CD4-positive, alpha-beta T cell treated with Interleukin-12 subunit alpha and Interleukin-12 subunit beta, for 1 hour (primary cell): Measurements from ENCODE around the gene DCP1A.
"Not testable (repeated sequence)": the region's sequence is repeated elsewhere in the genome, so short reads cannot be mapped to it uniquely, and the experiment has no call there.

ENCODE experiments used
- DNase-seq: peaks from one replicate; pipeline ENCODE4 v3.0.0-alpha.2; 2020

The DCP1A gene

DNA sequence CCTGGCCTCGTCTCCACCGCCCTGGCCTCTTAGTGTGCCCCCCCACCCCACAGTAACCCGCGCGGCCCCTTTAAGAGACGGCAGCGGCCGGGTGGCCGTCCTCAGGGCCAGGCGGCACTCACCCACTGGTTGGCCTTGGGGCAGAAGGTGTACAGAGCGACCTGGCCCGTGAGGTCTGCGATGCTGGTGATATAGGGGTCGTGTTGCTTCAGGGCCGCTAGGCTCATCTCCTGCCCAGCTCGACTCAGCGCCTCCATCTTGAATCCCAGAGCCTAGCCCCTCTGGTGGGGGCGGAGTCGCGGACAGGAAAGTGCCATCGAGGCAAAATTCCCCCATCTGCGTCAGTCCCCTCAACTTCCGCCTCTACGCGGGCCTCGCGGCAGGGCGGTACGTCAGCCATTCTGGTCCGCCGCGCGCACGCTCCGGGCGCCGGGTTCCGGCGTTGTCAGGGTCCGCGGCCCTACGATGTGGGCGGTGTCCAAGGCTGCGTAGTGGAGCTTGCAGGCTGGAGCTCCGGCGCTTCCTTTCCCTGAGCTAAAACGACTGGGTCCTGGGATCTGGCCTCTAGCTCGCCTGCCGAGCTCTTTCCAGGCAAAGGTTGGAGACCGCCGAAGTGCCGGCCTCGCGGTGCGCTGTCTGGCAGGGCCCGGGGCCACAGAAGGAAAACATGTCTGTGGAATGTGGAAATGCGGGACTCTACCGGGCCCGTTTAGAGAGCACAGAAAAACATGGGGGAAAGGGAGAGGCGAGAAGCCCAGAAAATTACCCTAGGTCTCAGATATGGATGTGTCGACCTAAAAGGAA, at the start of gene DCP1A:
TSS of gene DCP1A (minus strand) at position 283 of the 804 bp plus-strand sequence. CDS start at position 257, 26 bp downstream.
- peak; percentile 96 for DNase-seq

DNA sequence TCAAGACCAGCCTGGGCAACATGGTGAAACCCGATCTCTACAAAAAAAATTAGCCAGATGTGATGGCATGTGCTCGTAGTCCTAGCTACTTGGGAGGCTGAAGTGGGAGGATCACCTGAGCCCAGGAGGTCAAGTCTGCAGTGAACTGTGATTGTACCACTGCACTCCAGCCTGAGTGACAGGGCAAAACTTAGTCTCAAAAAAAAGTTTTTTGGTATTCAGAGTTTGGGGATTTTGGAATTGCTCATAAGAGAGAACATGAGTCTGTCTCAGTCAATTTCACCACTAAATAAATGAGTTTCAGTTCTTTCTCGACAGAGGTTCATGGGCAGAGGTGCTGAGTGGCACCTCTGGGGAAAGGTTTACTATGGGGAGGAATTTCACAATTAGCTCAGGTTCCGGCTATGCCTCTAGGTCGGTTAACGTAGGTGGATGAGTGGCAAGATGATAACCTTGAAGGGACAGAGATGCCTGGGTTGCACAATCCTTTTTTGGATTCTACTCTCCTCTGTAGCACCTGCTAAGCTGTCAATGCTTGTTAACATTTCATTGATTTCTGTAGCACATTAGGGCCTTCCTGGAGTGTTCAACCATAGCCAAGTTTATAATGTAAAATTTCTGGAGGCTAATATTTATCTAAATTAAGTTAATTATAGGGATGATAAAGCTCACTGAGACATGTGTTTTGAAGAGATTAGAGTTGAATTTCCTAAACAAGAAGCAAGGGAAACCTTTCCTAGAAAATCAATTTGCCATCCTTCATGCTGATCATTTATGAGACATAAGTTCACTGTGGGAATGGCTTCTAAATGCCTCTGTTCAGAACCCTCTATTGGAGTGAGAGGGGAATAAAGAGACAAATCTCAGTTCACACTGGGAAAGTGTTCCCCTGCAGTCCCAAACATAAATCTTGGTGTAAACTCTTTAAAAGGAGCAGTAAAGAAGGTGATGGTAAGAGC, 37.4 kb upstream of the DCP1A start:
- no peak for DNase-seq

DNA sequence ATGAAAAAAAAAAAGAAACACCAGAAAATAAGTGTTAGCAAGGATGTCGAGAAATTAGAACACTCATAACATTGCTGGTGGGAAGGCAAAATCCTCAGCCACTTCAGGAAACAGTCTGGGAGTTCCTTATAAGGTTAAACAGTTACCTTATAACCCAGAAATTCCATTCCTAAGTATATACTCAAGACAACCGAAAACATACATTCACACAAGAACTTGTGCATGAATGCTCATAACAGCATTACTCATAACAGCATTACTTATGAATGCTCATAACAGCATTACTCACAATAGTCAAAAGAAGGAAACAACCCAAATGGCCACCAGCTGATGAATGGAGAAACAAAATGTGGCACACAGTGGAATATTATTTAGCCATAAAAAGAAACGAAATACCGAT, 34.8 kb upstream of the DCP1A start:
- no peak for DNase-seq

DNA sequence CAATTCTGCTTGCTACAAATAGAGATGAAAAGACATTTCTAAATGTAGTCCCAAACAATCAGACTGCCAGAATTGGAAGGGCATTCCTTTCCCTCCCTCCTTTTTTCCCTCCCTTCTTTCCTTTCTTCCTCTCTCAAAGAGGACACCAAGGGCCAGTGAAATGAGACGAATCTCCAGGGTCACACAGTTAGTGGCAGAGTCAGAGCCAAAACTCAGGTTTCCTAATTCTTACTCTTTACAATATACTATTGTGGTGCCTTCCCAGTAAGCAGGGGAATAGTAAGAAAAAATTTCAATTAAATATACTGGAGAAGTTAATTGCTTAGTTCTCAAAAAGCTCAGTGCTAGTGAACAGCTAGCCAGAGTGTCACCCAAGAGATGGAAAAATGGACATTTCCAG, 33.0 kb upstream of the DCP1A start:
- DNase-seq = no peak

DNA sequence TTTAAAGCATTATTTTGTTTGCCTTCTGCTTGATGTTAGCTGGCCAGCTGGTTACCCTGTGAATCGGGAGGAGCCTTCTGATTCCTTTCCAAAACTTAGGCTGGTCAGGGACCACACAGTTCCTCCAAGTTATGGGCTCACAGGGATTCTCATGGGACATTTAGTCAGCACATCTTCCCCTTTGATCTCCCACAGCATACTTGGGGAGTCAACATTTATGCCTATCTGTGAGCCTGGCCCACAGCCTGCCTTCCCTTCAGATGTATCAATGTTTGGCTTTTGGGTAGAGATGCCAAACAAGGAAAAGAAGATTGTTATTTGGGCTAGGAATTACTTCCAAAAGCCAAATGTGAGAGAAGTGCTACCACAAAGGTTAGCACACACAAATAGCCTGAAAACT, 32.6 kb upstream of the DCP1A start:
- DNase-seq = no peak

DNA sequence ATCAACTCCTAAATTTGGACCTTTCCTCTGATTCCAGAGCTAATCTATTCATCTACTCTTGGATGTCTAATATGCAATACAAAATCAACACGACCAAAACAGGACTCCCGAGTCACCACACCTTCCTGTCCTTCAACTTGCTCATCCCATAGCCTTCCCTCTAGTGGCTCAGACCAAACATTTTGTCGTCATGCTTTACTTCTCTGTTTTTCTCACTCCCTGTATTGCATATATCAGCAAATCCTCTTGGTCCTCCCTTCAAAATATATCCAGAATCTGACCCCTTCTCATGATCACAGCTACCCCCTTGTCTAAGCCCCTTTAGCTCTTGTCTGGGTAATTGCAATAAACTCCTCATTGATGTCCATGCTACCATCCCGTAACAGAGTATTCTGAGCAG, 30.5 kb upstream of the DCP1A start:
- no peak for DNase-seq

DNA sequence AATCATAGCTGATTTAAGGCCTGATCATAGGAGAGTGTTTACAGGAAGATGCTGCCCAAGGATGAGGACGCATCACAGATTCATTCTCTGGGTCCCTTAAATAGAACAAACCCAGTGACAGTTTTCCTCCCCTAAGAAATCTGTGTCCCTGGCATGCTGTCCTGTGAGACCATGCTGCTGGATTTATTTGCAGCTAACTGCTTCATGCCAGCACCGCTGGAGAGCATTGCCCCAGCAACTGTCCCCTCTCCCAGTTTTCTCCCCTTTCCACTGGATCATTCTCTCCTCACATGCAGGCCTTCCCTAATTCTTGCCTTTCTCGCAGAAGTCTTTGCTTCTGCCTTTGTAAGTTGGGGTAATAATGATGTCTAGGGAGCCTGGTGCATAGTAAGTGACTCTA, 29.3 kb upstream of the DCP1A start:
- DNase-seq = no peak

DNA sequence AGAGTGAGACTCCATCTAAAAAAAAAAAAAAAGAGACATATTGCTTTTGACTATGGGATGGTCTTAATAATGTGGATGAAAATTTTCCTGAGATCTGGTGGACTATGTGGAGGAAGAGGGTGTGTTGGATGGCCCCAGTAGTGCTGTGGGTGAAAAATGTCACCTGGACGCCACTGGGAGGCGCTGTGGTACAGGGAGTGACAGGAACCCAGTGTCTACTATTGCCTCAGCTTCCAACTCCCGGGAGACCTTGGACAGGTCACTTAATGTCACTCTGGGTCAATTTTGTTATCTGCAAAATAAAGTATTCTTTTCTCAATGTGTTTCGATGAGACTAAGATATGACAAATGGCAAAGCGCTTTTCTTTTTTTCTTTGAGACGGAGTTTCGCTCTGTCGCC, 27.7 kb upstream of the DCP1A start:
- peak; percentile 36 for DNase-seq

DNA sequence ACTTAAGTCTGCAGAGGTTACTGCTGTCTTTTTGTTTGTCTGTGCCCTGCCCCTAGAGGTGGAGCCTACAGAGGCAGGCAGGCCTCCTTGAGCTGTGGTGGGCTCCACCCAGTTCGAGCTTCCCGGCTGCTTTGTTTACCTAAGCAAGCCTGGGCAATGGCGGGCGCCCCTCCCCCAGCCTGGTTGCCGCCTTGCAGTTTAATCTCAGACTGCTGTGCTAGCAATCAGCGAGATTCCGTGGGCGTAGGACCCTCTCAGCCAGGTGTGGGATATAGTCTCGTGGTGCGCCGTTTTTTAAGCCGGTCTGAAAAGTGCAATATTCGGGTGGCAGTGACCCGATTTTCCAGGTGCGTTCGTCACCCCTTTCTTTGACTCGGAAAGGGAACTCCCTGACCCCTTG, 23.4 kb upstream of the DCP1A start:
- not testable (repeated sequence) for DNase-seq

DNA sequence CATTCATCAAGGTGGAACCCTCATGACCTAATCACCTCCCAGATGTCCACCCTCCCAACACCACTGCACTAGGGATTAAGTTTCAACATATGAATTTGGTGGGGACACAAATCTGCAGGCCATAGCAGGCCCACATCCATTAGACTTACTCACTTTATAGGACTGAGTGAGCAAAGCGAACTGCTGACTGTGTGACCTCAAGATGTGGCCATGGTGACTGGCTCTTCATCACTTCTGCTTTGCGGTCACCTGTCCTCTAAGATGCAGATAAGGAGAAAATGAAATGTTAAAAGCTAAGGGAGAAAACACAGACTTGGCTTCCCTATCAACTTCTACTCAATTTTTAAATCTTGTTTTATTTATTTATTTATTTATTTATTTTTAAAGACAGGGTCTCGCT, 14.5 kb upstream of the DCP1A start:
- DNase-seq = no peak

DNA sequence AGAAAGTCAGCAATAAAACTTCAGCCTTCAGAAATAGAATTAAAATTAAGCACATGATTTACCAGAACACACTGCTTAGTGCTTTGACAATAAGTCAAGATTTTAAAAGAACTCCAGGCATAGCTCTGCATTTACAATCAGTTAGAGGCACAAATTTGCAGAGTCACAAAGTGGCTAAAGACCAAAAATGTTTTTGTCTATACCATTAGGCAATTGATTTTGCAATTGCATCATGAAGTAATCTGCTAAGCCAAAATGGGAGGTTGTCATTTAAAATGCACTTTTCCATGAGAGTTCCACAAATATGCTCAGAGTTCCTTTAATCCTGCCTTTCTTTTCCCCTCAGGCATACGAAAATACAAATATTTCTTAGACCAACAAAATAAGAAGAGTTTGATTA, 10.1 kb upstream of the DCP1A start:
- no peak for DNase-seq

DNA sequence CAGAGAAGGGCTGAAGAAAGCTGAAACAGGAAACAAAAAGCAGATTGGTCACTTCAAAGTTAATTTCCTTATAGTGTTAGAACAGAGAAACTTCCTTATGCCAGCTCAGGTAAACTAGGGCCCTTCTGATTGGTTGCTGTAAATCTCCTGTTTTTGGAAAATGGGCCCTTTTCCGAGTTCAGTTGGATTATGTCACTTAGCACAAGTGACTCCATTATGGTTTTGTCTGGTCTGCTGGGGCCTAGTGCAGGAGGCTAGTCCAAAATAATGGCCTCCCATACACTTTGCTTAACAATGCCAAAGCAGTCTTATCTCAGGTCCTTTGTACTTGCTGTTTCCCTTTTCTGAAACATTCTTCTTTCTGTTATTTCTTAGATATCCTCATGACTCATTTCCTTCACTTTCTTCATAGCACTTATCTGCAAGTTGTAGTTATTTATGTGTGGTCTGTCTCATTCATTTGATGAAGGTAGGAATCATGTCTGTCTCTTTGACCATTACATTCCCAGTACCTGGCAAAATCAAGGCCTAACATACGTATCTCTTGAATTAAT, 7.7 kb upstream of the DCP1A start:
- no peak for DNase-seq

DNA sequence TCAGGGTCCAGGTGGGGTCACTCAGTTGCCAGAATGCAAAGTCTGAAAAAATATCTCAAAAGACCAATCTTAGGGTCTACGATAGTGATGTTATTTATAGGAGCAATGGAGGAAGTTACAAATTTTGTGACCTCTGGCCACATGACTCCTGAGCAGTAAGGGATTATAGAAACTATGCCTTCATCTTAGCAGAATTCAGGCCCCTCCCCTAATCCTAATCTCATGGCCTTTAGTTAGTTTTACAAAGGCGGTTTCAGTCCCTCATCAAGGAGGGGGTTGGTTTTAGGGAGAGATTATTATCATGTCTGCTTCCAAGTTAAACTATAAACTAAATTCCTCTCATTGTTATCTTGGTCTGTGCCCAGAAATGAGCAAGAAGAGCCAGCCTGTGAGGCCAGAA, 5.9 kb upstream of the DCP1A start:
- DNase-seq = no peak

DNA sequence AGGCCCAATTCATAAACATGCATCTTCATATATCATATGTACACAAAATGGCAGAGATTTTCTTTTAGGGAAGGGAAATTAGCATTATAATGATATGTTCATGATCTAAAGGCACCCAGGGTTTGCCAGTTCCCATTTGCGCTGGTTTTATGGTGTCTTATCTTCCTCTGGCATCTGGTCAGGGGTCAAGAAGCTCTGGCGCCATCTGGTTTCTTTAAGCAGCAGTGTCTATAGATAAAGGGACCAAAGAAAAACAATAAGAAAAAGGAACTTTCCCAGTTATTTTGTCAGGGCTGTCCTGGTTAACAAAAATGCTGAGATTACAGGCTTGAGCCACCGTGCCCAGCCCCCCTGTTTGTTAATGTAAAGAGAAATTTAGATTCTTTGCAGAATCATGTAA, 3.3 kb upstream of the DCP1A start:
- DNase-seq = peak; percentile 9

DNA sequence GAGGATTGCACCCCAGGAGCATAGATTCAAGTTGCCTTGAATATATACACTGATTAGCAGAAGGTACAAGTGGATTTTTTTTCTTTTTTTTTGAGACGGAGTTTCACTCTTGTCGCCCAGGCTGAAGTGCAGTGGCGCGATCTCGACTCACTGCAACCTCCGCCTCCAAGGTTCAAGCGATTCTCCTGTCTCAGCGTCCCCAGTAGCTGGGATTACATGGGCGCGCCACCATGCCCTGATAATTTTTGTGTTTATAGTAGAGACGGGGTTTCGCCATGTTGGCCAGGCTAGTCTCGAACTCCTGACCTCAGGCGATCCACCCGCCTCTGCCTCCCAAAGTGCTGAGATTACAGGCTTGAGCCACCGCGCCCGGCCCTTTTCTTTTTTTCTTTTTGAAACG, 775 bp upstream of the DCP1A start:
- DNase-seq = not testable (repeated sequence)

DNA sequence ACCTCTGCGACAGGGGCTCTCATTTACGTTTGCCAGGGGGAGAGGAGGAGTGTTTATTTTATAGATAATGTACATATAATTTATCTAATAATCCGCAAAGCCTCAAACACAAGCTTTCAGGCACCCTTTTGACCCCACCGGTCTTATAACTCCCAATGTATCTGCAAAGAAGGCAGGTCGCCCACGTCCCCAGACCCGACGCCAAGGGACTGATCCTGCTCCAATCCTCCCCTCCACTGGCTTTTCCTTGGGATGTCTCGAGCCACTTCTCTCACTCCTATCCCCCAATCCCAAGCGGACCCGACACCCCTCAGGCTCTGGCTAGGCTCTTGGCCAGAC, 452 bp downstream of the DCP1A start:
- no peak for DNase-seq

DNA sequence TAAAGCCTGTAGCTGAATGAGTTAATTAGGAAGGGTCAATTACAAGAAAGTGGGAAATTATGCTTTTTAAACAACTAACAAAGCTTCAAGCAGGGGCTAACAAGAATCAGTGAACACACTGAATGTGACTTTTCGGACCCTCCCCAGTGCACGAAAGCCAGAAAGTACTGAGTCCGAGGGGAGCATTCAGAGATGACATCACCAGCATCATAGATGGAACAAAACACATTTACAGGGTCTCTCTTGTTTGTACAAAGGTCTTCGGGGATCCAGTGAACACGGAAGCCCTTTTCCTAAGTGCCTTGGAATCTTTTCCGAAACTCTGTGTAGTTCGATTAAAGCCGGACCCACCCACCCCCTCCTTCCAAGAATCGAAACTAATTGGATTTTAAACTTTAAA, 829 bp downstream of the DCP1A start:
- DNase-seq = no peak

DNA sequence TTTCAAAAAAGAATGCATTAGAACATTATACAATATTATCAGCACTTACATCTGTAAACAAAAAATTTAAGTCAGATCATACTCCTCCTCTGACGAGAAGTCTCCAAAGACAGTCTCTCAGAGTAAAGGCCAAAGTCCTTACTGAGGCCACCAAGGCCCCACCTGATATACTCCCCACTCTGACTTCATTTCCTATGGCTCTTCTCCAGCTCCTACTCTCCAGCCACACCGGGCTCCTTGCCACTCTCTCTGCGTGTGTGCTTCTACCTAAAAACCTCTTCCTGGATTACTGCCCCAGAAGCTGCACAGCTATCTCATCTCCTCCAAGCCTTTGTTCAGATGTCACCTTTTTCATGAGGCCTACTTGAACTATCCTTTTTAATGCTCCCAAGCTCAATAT, 5.0 kb downstream of the DCP1A start:
- DNase-seq = no peak

DNA sequence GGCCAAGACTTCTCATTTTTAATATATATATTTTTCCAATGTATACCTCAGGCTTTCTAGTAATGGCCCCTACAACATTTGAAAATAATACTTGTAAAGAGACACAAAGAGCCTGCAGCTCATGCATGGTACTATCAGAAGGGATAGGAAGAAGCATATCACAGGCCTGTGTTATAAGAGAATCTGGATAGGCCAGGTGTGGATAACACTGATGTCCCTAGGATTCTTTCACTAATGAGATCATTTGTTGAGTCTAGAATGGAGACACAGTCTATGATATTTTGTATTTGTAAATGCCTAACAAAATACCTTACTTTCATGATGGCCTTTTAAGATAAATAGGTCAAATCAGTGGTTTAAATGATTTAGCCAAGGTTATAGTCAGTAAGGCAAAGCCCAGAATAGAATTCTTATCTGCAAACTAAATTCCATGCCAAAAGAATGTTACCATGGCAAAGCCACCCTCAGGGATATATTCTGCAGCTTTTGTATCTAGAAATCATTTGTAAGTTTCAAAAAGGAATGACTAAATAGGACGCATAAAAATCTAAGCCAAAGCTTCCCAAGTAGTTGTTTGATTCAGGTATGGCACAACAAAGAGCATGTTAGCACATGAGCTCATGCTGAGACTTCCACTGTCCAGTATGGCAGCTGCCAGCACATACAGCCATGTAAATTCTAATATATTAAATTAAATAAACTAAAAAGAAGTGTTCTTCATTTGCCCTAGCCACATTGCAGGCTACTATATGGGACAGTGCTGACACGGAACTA, 10.0 kb downstream of the DCP1A start:
- DNase-seq = no peak

DNA sequence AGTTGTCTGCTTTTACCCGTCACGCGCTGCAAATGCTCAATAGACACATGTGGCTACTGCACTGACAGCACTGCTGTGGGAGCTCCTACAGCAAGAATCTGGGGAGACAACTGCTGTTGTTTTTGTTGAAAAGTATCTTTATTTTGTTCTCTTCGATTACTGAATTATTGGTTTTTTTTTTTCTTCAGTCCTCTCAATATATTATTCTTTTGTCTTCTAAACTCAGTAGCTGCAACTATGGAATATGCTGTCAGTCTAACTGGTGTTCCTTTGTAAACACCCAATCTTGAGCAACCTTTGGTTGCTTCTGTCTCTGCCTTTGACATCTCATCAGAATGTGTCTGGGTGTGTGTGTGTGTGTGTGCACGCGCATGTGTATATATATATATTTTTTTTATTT, 12.6 kb downstream of the DCP1A start:
- no peak for DNase-seq

DNA sequence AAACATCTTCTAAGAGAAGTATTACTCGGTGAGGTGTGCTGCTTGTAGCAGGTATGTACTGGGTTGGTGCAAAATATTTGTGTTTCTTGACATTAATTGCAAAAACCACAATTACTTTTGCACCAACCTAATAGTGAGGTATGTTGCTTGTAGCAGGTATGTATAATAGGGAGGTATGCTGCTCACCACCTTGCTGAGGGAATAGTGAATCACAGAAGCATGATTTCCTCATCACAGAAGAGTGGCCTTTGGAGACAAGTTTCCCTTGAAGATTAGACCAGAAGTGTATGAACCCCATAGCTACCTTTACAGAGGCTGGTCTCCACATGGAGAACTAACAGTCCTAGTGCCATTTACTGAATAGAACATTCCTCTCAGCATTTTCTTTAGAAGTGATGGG, 15.5 kb downstream of the DCP1A start:
- no peak for DNase-seq

DNA sequence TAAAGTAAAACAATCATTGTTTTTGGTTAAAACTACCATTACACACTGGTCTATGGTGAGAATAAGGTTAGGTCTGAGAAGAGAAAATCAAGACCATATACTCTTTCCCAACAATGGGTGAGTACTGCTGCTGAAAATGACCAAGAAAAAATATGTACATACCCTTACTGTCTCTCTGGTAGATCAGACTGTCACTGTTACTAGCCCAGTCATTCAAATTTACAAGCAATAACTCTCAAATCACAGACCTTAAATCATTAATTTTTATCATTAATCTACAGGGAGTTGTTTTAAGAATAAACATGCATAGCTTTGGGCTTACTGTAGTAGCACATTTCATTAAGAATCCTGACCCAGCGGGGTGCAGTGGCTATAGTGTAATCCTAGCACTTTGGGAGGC, 17.4 kb downstream of the DCP1A start:
- no peak for DNase-seq

DNA sequence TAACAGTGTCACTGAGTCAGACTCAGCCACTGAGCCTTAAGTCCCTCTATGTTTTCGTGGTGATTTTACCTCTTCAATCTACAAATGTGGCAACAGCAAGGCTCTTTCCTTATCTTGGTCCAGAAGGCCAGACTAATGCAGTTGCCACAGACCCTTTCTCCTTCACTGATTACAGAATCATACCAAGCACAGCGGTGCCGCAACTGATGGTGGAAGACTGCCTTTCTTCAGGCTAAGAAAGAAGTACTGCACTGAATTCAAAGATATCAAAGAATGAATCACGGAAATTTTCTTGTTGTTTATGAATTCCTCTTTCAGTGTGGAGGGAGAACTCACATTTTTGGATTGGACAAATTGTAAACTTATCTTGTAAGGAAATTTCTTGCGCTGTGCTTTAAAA, 18.6 kb downstream of the DCP1A start:
- no peak for DNase-seq
